HCT116 (cell line): ENCODE results near the gene TP63. TPM values are rescaled to one million over a fixed set of nuclear protein-coding genes. Genes with fewer than 3 reads are reported as not detected.
A peak's percentile ranks its signal among the peaks of the same experiment; 100 is the strongest.

Experiments
- ATAC-seq: fragments of 200-7000 bp; cut with Tn5 transposase; 2 replicates; pipeline ENCODE4 v1.9.1; 2020; ENCODE audit warnings: mild to moderate bottlenecking, moderate library complexity
- BruUV-seq: library from RNA; stranded (reverse); fragments of 400-500 nt; replicated peaks from 2 replicates; lab custom pipeline; 2021; lab: Mats Ljungman, UMichigan
- CTCF ChIA-PET: fragments of 300-600 bp; sonication (Branson Sonifier 250); formaldehyde crosslinking; loops from one replicate; lab custom pipeline; 2021; ENCODE audit warnings: antibody characterized with exemption; lab: Charles Lee
- POLR2A ChIA-PET: fragments of 300-600, 350-600 bp; sonication (Branson Sonifier 250); formaldehyde crosslinking; loops from one replicate; lab custom pipeline; 2021; ENCODE audit warnings: antibody characterized with exemption; lab: Charles Lee
- RAD21 ChIA-PET, 2 experiments: fragments of 300-600 bp; sonication (Branson Sonifier 250); formaldehyde crosslinking; loops; one replicate each; lab custom pipeline; 2023; ENCODE audit warnings: low total read pairs in 2 of 2; ENCODE audit not compliant: uncharacterized antibody in 2 of 2, unreplicated experiment in 2 of 2, low non-redundant PET in 1 of 2; lab: Charles Lee
- DNase-seq: peaks from one replicate; pipeline ENCODE4 v3.0.0-alpha.2; 2010; ENCODE audit warnings: low read depth, low spot score
- H2AFZ ChIP-seq: fragments of 200-600 bp; shearing (Covaris generic), sonication (generic); 2 replicates; pipeline ENCODE4 v1.6.1; 2017; ENCODE audit warnings: low read depth, mixed run types, mixed read lengths, antibody characterized with exemption, low read length; ENCODE audit not compliant: poor library complexity, severe bottlenecking
- H3K27ac ChIP-seq: 2 replicates; pipeline ENCODE4 v1.5.1; 2012; ENCODE audit warnings: low read depth, low read length
- H3K27me3 ChIP-seq: fragments of 200-600 bp; sonication (generic); 2 replicates; pipeline ENCODE4 v1.6.1; 2016; ENCODE audit warnings: mixed run types, low read length, mixed read lengths; ENCODE audit not compliant: insufficient read depth
- H3K36me3 ChIP-seq, 2 experiments: fragments of 200-500 bp in 1 of 2; fragments of 200-600 bp in 1 of 2; sonication (Bioruptor generic) in 1 of 2; sonication (generic) in 1 of 2; 2 replicates each; pipeline versions ENCODE4 v1.5.1 to v1.6.1; 2014 to 2016; ENCODE audit warnings: low read length in 2 of 2, inconsistent platforms in 1 of 2, mixed read lengths in 1 of 2, mixed run types in 1 of 2; ENCODE audit not compliant: insufficient read depth in 2 of 2, control insufficient read depth in 1 of 2
- H3K4me1 ChIP-seq, 2 experiments: fragments of 200-600 bp in 1 of 2; sonication (generic) in 1 of 2; 2 replicates each; pipeline versions ENCODE4 v1.5.1 to v1.6.1; 2012 to 2017; ENCODE audit warnings: low read length in 2 of 2, inconsistent platforms in 1 of 2, mild to moderate bottlenecking in 1 of 2, mixed read lengths in 1 of 2, mixed run types in 1 of 2, moderate library complexity in 1 of 2; ENCODE audit not compliant: insufficient read depth in 2 of 2, control insufficient read depth in 1 of 2
- H3K4me2 ChIP-seq: fragments of 200-600 bp; sonication (generic); 2 replicates; pipeline ENCODE4 v1.6.1; 2017; ENCODE audit warnings: mixed run types, low read length, mixed read lengths
- H3K4me3 ChIP-seq, 2 experiments: fragments of 200-600 bp in 1 of 2; sonication (generic) in 1 of 2; replicated peaks in 1 of 2; 2 replicates each; pipeline ENCODE4 v1.5.1; 2011 to 2016; ENCODE audit warnings: low read length in 2 of 2, control low read depth in 1 of 2, low read depth in 1 of 2, mild to moderate bottlenecking in 1 of 2, mixed read lengths in 1 of 2, mixed run types in 1 of 2
- H3K79me2 ChIP-seq: fragments of 200-600 bp; sonication (generic); 2 replicates; pipeline ENCODE4 v1.6.1; 2017; ENCODE audit warnings: mild to moderate bottlenecking, mixed run types, low read length, moderate library complexity, mixed read lengths; ENCODE audit not compliant: insufficient read depth
- H3K9ac ChIP-seq: fragments of 200-600 bp; sonication (generic); 2 replicates; pipeline ENCODE4 v1.6.1; 2016; ENCODE audit warnings: low read length, mixed read lengths
- H3K9me2 ChIP-seq: fragments of 200-600 bp; sonication (generic), shearing (Covaris generic); 2 replicates; pipeline ENCODE4 v1.6.1; 2017; ENCODE audit warnings: mixed run types, mild to moderate bottlenecking, moderate library complexity; ENCODE audit not compliant: insufficient read depth
- H3K9me3 ChIP-seq, 2 experiments: fragments of 200-500 bp in 1 of 2; fragments of 200-600 bp in 1 of 2; sonication (Bioruptor generic) in 1 of 2; sonication (generic) in 1 of 2; 2 replicates each; pipeline ENCODE4 v1.6.1; 2014 to 2017; ENCODE audit warnings: low read length in 2 of 2, mixed read lengths in 2 of 2, inconsistent platforms in 1 of 2, low read depth in 1 of 2, mild to moderate bottlenecking in 1 of 2, mixed run types in 1 of 2, moderate library complexity in 1 of 2; ENCODE audit not compliant: control insufficient read depth in 1 of 2, insufficient read depth in 1 of 2
- H4K20me1 ChIP-seq: fragments of 200-600 bp; sonication (generic), shearing (Covaris generic); 2 replicates; pipeline ENCODE4 v1.6.1; 2017; ENCODE audit warnings: mixed run types, mild to moderate bottlenecking, moderate library complexity; ENCODE audit not compliant: insufficient read depth
- FOSL1 ChIP-seq: IDR thresholded peaks from 2 replicates; pipeline ENCODE4 v1.6.1; 2012; ENCODE audit warnings: low read depth
- JUND ChIP-seq: IDR thresholded peaks from 2 replicates; pipeline ENCODE4 v1.6.1; 2012
- POLR2AphosphoS5 ChIP-seq: IDR thresholded peaks from 2 replicates; pipeline ENCODE4 v1.6.1; 2011; ENCODE audit warnings: mild to moderate bottlenecking, low read depth, low read length, moderate library complexity
- REST ChIP-seq: IDR thresholded peaks from 2 replicates; pipeline ENCODE4 v1.6.1; 2012; ENCODE audit warnings: low read depth
- SP1 ChIP-seq: IDR thresholded peaks from 2 replicates; pipeline ENCODE4 v1.6.1; 2012; ENCODE audit warnings: low read depth
- intact Hi-C: fragments of 100-400 bp; cut with micrococcal nuclease; formaldehyde crosslinking; loops from 2 replicates; pipeline ENCODE4 v1.10.0; 2022
- total RNA-seq: library from RNA; stranded (reverse); gene quantifications from one replicate; pipeline ENCODE4 v1.2.1, GENCODE V29; 2021; ENCODE audit not compliant: unreplicated experiment

TP63 gene
- total RNA-seq, 1 experiment from 2014 or later: not detected

- no peak for ATAC-seq
- ChIA-PET RAD21 (no interaction called here), POLR2A (no interaction called here)
Observed at GRCh38 chr3:189927975-189928895, 297.0 kb downstream of the TP63 start.

More at GRCh38 chr3:189927975-189928895, 297.0 kb downstream of the TP63 start:
- Histone ChIP-seq H3K36me3 (no peaks in the 10 kb centered on the region), H3K4me3 (no peak overlapping the region), H3K27ac (no peak overlapping the region), H3K79me2 (no peaks in the 10 kb centered on the region), H3K27me3 (no peaks in the 10 kb centered on the region), H3K4me2 (no peak overlapping the region), H2AFZ (no peak overlapping the region), H3K9ac (no peak overlapping the region), H3K4me1 (no peaks in the 10 kb centered on the region; a peak in 1 of 4 replicates), H3K9me2 (no peaks in the 10 kb centered on the region), H3K9me3 (no peaks in the 10 kb centered on the region), H4K20me1 (no peaks in the 10 kb centered on the region)
- no TSS peak for BruUV-seq
- TF ChIP-seq JUND (peak; percentile 14; the same call in 1 of the 2 replicates), REST (no peak), POLR2AphosphoS5 (no peak), FOSL1 (0 out of 2 replicates have a peak, but pooled peaks have one; percentile 21), SP1 (peak; percentile 37; the same call in 1 of the 2 replicates)
- no peak for DNase-seq
- intact Hi-C loops: no loop called here
- CTCF ChIA-PET: no interaction called here
